Measurements from ENCODE around the gene SLC25A34. TPM values are rescaled to one million over a fixed set of nuclear protein-coding genes. Genes with fewer than 3 reads are reported as not detected.
A peak's percentile ranks its signal among the peaks of the same experiment; 100 is the strongest.

The SLC25A34 gene
- total and polyA plus RNA-seq, 2 of the 13 experiments (the other 11 are each of a cell fraction or from before 2014, with no cell fraction given), result 0.13 to 0.18 TPM

DNA sequence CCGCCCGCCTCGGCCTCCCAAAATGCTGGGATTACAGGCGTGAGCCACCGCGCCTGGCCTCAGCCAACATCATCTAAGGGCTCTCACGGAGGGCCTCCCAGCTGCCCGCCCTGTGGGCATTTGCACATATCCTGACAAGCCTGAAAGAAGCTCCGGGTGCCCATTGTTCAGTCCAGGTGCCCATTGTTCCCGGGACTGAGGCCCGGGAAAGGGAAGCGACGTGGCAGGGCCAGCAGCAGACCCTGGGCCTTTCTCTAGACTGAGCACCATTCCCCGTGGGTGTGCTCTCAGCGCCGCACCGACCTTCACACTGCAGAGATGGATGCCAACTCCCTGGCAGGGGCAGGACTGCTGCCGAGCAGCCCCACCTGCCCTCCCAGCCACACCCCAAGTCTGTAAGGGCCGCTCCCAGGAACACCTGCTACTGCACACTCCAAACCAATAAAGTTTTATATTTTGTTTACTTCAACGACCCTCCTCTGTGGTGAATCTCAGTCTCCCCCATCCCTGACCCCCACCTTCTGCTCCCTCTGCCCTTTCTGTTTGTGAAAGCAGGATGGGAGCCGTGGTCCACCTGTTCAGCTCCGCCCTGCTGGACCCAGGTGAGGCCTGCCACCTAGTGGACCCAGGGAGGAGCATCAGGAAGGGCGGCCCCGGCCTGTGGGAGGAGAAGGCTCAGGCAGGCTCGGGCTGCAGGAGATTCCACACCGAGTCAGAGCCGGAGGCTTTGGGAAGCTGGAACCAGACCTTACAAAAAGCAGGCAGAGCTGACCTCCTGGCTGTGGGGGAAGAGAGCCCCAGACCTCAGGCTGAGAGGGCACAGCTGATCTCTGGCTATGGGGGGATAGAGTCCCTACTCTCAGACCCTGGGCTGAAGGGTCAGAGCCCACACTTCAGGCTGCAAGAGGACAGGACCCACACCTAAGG, 5.1 kb downstream of the SLC25A34 start (continued):
- TF ChIP-seq, protein P1, sequence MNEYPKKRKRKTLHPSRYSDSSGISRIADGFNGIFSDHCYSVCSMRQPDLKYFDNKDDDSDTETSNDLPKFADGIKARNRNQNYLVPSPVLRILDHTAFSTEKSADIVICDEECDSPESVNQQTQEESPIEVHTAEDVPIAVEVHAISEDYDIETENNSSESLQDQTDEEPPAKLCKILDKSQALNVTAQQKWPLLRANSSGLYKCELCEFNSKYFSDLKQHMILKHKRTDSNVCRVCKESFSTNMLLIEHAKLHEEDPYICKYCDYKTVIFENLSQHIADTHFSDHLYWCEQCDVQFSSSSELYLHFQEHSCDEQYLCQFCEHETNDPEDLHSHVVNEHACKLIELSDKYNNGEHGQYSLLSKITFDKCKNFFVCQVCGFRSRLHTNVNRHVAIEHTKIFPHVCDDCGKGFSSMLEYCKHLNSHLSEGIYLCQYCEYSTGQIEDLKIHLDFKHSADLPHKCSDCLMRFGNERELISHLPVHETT (CRISPR knock-in tag; conservative IDR thresholded peaks at IDR 0.05), result no peak
- TF ChIP-seq HOXD1 (CRISPR knock-in tag; IDR thresholded peaks at IDR 0.05), result no peak
- peak; percentile 30; the same call in 1 of the 2 replicates for TF ChIP-seq YEATS4 (CRISPR knock-in tag; IDR thresholded peaks at IDR 0.05; ENCODE audit: borderline replicate concordance)
- TF ChIP-seq ZZZ3 (CRISPR knock-in tag; IDR thresholded peaks at IDR 0.05; ENCODE audit: borderline replicate concordance), result no peak
- no peak for TF ChIP-seq ZNF282 (IDR thresholded peaks at IDR 0.05; ENCODE audit: partially characterized antibody)
- TF ChIP-seq ZNF629 (CRISPR knock-in tag; conservative IDR thresholded peaks at IDR 0.05), result no peak
- TF ChIP-seq, protein P2, sequence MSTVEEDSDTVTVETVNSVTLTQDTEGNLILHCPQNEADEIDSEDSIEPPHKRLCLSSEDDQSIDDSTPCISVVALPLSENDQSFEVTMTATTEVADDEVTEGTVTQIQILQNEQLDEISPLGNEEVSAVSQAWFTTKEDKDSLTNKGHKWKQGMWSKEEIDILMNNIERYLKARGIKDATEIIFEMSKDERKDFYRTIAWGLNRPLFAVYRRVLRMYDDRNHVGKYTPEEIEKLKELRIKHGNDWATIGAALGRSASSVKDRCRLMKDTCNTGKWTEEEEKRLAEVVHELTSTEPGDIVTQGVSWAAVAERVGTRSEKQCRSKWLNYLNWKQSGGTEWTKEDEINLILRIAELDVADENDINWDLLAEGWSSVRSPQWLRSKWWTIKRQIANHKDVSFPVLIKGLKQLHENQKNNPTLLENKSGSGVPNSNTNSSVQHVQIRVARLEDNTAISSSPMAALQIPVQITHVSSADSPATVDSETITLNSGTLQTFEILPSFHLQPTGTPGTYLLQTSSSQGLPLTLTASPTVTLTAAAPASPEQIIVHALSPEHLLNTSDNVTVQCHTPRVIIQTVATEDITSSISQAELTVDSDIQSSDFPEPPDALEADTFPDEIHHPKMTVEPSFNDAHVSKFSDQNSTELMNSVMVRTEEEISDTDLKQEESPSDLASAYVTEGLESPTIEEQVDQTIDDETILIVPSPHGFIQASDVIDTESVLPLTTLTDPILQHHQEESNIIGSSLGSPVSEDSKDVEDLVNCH (CRISPR knock-in tag; IDR thresholded peaks at IDR 0.05), result no peak
- TF ChIP-seq, protein P3, sequence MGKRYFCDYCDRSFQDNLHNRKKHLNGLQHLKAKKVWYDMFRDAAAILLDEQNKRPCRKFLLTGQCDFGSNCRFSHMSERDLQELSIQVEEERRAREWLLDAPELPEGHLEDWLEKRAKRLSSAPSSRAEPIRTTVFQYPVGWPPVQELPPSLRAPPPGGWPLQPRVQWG (CRISPR knock-in tag; IDR thresholded peaks at IDR 0.05; ENCODE audit: borderline replicate concordance, low read depth), result no peak
- no peak for TF ChIP-seq NCOR1 (IDR thresholded peaks at IDR 0.05; ENCODE audit: borderline replicate concordance, low read length)
- peak; percentile 56; the same call in 1 of the 2 replicates for TF ChIP-seq ZNF124 (CRISPR knock-in tag; IDR thresholded peaks at IDR 0.05)
- TF ChIP-seq, protein P4, sequence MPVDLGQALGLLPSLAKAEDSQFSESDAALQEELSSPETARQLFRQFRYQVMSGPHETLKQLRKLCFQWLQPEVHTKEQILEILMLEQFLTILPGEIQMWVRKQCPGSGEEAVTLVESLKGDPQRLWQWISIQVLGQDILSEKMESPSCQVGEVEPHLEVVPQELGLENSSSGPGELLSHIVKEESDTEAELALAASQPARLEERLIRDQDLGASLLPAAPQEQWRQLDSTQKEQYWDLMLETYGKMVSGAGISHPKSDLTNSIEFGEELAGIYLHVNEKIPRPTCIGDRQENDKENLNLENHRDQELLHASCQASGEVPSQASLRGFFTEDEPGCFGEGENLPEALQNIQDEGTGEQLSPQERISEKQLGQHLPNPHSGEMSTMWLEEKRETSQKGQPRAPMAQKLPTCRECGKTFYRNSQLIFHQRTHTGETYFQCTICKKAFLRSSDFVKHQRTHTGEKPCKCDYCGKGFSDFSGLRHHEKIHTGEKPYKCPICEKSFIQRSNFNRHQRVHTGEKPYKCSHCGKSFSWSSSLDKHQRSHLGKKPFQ (CRISPR knock-in tag; IDR thresholded peaks at IDR 0.05; ENCODE audit: insufficient replicate concordance), result no peak
- TF ChIP-seq SMARCE1 (IDR thresholded peaks at IDR 0.05; ENCODE audit: borderline replicate concordance), result no peak
- no peak for TF ChIP-seq SETDB1 (CRISPR knock-in tag; IDR thresholded peaks at IDR 0.05; ENCODE audit: borderline replicate concordance)
- TF ChIP-seq NBN (conservative IDR thresholded peaks at IDR 0.05), result no peak
- no peak for TF ChIP-seq ZNF230 (CRISPR knock-in tag; IDR thresholded peaks at IDR 0.05)
- 0 out of 2 replicates have a peak, but pooled peaks have one; percentile 41 for TF ChIP-seq ZNF768 (CRISPR knock-in tag; IDR thresholded peaks at IDR 0.05)
- no peak for TF ChIP-seq FOXJ3 (CRISPR knock-in tag; IDR thresholded peaks at IDR 0.05; ENCODE audit: borderline replicate concordance)
- no peak for TF ChIP-seq MBD4 (IDR thresholded peaks at IDR 0.05; ENCODE audit: borderline replicate concordance, low read length)
- TF ChIP-seq WIZ (CRISPR knock-in tag; IDR thresholded peaks at IDR 0.05), result no peak
- TF ChIP-seq MED8 (CRISPR knock-in tag; IDR thresholded peaks at IDR 0.05; ENCODE audit: insufficient replicate concordance), result no peak
- TF ChIP-seq, protein P5, sequence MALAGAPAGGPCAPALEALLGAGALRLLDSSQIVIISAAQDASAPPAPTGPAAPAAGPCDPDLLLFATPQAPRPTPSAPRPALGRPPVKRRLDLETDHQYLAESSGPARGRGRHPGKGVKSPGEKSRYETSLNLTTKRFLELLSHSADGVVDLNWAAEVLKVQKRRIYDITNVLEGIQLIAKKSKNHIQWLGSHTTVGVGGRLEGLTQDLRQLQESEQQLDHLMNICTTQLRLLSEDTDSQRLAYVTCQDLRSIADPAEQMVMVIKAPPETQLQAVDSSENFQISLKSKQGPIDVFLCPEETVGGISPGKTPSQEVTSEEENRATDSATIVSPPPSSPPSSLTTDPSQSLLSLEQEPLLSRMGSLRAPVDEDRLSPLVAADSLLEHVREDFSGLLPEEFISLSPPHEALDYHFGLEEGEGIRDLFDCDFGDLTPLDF (CRISPR knock-in tag; IDR thresholded peaks at IDR 0.05), result no peak
